ENCODE data around the gene CDH16.

DNA sequence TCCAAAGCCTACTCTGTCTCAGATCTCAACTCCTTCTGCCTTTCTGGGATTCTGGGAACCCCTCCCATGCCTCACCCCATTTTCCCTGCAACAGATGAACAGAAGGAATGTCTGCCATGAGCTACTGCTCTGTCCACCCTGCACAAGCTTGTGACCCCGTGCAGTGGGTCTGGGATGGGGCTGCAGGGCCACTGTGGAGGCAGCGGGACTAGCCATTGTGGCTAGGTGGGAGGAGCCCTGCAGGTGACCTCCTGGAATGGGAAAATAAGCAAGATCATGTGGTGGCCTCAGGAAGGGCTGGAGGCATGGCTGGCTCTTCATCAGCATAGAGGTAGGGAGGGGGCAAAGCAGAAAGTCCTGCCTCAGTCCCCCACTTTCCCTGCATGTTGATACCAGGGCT, 24.6 kb downstream of the CDH16 start:
- TF ChIP-seq SIN3A (IDR thresholded peaks at IDR 0.05; ENCODE audit: borderline replicate concordance, insufficient read depth, low read length) (no peak), POLR2AphosphoS5 (IDR thresholded peaks at IDR 0.05; ENCODE audit: low read depth, low read length) (no peak), TAF1 (IDR thresholded peaks at IDR 0.05; ENCODE audit: borderline replicate concordance, insufficient read depth, low read length) (no peak), FOXP2 (optimal IDR thresholded peaks at IDR 0.05; ENCODE audit: borderline replicate concordance, extremely low read depth, extremely low read length, insufficient read depth) (no peak)
- TF ChIP-seq, protein P1, sequence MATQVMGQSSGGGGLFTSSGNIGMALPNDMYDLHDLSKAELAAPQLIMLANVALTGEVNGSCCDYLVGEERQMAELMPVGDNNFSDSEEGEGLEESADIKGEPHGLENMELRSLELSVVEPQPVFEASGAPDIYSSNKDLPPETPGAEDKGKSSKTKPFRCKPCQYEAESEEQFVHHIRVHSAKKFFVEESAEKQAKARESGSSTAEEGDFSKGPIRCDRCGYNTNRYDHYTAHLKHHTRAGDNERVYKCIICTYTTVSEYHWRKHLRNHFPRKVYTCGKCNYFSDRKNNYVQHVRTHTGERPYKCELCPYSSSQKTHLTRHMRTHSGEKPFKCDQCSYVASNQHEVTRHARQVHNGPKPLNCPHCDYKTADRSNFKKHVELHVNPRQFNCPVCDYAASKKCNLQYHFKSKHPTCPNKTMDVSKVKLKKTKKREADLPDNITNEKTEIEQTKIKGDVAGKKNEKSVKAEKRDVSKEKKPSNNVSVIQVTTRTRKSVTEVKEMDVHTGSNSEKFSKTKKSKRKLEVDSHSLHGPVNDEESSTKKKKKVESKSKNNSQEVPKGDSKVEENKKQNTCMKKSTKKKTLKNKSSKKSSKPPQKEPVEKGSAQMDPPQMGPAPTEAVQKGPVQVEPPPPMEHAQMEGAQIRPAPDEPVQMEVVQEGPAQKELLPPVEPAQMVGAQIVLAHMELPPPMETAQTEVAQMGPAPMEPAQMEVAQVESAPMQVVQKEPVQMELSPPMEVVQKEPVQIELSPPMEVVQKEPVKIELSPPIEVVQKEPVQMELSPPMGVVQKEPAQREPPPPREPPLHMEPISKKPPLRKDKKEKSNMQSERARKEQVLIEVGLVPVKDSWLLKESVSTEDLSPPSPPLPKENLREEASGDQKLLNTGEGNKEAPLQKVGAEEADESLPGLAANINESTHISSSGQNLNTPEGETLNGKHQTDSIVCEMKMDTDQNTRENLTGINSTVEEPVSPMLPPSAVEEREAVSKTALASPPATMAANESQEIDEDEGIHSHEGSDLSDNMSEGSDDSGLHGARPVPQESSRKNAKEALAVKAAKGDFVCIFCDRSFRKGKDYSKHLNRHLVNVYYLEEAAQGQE (IDR thresholded peaks at IDR 0.05; ENCODE audit: insufficient read depth in 1 of 2, low read depth in 2 of 2, low read length in 2 of 2), result no peak
